Measurements from ENCODE around the gene FREM1.

FREM1 gene

DNA sequence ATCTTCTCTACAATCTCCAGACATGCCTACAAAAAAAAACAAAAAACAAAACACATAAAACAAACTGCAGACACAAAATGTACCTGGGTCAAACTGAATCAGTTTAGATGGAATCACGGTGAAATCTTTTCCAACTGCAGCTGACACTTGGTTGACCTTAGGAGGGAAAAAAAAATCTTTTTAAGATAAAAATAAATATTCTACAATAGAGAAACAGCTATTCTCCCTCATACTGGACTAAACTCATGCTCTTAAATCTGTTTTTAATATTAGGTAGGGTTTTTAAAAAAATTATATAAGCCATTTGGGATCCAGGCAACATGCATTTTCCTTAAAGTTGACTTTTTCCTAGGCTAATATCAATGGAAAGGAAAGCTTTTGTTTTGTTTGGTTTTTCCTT is 153.9 kb downstream of the FREM1 start:
- Mint-ChIP-seq H3K27ac (no peak overlapping the region), H3K27me3 (peaks cover 19% of the 10 kb centered on the region), H3K4me3 (no peak overlapping the region), H3K4me1 (ENCODE audit: low read depth) (no peaks in the 10 kb centered on the region), H3K9me3 (no peaks in the 10 kb centered on the region), H3K36me3 (ENCODE audit: low read depth) (no peaks in the 10 kb centered on the region)

DNA sequence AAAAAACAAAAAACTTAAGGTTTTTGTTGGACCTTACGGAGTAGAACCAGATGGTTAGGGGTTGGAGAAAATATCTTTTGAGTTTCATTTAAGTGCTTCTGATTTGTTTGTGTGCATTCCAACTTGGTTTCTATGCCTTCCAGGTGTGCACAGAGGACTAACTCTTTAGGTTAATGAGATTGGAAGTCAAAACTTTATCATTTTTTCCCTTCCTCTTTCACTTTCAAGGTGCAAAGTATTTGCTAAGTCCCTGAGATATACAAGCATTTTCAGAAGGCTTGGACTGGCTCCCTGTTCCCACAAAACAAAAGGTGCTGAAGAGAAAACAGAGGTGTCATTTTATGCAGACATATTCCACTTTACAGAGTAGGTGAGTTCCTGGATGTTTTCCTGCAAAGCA is 157.4 kb downstream of the FREM1 start:
- Mint-ChIP-seq H3K4me3 (no peak overlapping the region), H3K27ac (no peak overlapping the region), H3K4me1 (ENCODE audit: low read depth) (peaks cover 5% of the 10 kb centered on the region), H3K36me3 (ENCODE audit: low read depth) (no peaks in the 10 kb centered on the region), H3K9me3 (no peaks in the 10 kb centered on the region), H3K27me3 (peaks cover 30% of the 10 kb centered on the region)

DNA sequence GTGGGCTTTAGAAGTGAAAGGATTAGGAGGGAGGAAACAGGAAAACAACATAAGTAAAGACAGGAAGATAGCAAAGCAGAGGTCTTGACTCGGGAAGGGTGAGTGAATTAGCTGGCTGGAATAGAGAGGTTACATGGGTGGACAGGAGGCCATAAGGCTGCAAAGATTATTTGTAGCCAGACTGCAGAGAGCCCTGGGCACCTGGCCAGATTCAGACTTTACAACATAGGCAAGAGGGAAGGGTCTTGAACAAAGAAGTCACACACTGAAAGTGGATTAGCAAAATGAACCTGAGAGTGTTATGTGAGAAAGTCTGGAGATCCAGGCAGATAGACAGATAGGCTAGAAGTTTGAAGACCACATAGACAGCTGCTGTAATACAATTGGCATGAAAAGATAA is 158.0 kb downstream of the FREM1 start:
- peaks cover 30% of the 10 kb centered on the region for H3K27me3 Mint-ChIP-seq
- H3K9me3 Mint-ChIP-seq = no peaks in the 10 kb centered on the region
- no peak overlapping the region for H3K4me3 Mint-ChIP-seq
- no peaks in the 10 kb centered on the region for H3K36me3 Mint-ChIP-seq (ENCODE audit: low read depth)
- peaks cover 5% of the 10 kb centered on the region for H3K4me1 Mint-ChIP-seq (ENCODE audit: low read depth)
- no peak overlapping the region for H3K27ac Mint-ChIP-seq

DNA sequence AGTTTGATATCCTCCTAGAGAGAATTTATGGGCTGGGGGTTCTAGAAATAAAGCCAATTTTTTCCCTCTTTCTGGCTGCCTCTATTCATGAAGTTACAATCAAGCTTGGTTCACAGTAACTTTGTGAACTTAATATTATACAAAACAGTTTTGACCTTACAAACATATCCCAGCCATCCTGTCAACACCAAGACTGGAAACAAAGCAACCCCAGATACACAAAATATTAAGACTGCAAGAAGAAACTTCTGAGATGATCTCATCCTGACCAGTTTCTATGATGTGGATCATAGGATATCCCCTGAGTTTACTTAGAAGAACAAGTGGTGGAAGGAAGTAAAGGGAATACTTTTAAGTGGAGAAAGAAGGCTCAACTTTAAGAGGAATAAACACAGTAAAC is 159.4 kb downstream of the FREM1 start:
- Mint-ChIP-seq H3K9me3 (no peaks in the 10 kb centered on the region), H3K36me3 (ENCODE audit: low read depth) (no peaks in the 10 kb centered on the region), H3K4me1 (ENCODE audit: low read depth) (peaks cover 5% of the 10 kb centered on the region), H3K4me3 (no peak overlapping the region), H3K27ac (no peak overlapping the region), H3K27me3 (peaks cover 30% of the 10 kb centered on the region)

DNA sequence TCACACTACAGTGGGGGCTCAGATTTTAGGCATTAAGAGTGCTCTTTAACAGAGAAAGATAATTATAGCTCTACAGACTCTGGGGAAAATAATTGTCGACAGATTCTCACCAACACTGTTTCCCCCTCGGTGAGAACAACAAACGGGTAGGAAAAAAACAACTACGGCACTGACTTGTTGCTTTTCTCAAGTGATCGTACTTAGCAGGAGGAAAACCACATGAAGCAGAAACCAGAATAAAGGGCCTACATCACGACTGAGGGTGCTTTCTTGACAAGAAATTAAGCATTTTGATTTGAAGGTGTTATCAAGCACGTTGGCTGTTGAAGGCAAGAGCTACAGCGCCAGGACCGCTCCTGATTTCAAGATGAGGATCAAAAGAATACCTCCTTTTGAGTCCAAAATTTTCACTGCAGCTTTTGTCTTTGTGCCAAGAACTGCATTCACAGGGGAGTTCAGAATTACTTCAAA is 160.5 kb downstream of the FREM1 start:
- Mint-ChIP-seq H3K36me3 (ENCODE audit: low read depth) (no peaks in the 10 kb centered on the region), H3K4me3 (no peak overlapping the region), H3K9me3 (peaks cover 2% of the 10 kb centered on the region), H3K27me3 (peaks cover 32% of the 10 kb centered on the region), H3K4me1 (ENCODE audit: low read depth) (peaks cover 5% of the 10 kb centered on the region), H3K27ac (no peak overlapping the region)

DNA sequence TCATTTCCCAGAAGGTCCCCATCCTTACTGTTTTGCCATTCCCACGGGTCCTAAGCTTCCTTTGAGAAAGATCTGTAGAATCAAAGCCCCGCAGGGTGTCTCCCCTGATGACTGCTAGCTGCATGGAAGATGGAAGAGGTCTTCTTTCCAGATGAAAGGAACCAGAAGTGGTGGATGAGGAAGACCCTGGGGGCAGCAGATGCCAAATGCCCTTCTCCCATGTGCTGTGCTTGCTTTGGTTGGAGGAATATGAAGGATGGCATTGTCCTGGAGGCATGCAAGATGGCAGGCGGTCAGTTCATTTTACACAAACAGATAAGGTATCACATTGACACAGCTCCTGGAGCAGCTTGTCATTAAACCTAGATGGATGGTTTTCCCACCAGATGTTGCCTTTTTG is 161.9 kb downstream of the FREM1 start:
- peaks cover 5% of the 10 kb centered on the region for H3K4me1 Mint-ChIP-seq (ENCODE audit: low read depth)
- H3K4me3 Mint-ChIP-seq = no peak overlapping the region
- no peak overlapping the region for H3K27ac Mint-ChIP-seq
- peaks cover 3% of the 10 kb centered on the region for H3K9me3 Mint-ChIP-seq
- no peaks in the 10 kb centered on the region for H3K36me3 Mint-ChIP-seq (ENCODE audit: low read depth)
- H3K27me3 Mint-ChIP-seq = peaks cover 33% of the 10 kb centered on the region

DNA sequence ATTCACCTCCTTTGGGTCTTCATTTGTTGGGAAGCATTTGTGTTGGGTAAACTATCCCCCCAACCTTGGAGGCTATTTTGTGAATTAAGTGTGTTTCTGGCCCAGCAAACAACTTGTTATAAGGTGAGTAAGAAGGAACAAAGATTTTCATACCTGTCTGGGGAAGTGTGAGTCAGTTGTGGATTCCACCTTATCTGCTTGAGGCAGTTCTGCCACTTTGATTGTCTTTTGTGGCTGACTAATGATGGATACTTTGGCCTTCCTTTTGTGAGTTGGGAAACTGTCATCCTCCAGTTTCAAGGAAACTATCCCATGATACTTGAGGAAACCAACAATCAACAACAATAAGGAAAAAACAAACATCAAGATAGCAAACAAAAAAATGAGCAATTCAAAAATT is 163.1 kb downstream of the FREM1 start:
- H3K4me3 Mint-ChIP-seq = no peak overlapping the region
- H3K4me1 Mint-ChIP-seq (ENCODE audit: low read depth) = peaks cover 5% of the 10 kb centered on the region
- no peak overlapping the region for H3K27ac Mint-ChIP-seq
- H3K36me3 Mint-ChIP-seq (ENCODE audit: low read depth) = no peaks in the 10 kb centered on the region
- peaks cover 30% of the 10 kb centered on the region for H3K27me3 Mint-ChIP-seq
- H3K9me3 Mint-ChIP-seq = peaks cover 3% of the 10 kb centered on the region

DNA sequence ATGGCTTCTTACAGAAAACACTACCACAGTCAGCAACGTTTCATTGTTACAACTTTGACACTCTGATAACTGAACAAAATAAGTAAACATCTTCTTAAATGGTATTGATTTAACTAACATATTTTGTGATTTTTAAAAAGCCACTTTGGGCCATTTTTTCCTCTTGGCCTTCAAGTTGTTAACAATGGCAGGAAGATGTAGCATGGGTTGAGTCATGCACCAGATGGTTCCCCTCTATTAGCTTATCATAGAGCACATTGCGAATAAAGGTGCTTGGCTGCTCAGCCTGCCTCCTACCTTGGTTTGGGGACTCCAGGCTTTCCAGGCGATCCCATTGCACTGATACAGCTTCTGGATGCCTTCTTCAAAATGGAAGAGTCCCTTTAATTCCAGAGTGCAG is 163.6 kb downstream of the FREM1 start:
- H3K9me3 Mint-ChIP-seq = peaks cover 3% of the 10 kb centered on the region
- peaks cover 5% of the 10 kb centered on the region for H3K4me1 Mint-ChIP-seq (ENCODE audit: low read depth)
- H3K4me3 Mint-ChIP-seq = no peak overlapping the region
- H3K27me3 Mint-ChIP-seq = peaks cover 27% of the 10 kb centered on the region
- H3K27ac Mint-ChIP-seq = no peak overlapping the region
- no peaks in the 10 kb centered on the region for H3K36me3 Mint-ChIP-seq (ENCODE audit: low read depth)

DNA sequence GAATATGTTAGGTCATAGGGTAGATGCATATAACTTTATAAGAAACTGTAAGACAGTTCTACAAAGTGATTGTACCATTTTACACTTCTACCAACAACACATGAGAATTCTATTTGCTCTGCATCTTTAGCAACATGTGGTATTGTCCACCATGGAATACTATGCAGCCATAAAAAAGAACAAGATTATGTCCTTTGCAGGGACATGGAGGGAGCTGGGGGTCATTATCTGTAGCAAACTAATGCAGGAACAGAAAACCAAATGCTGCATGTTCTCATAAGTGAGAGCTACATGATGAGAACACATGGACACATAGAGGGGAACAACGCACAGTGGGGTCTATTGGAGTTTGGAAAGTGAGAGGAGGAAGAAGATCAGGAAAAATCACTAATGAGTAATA is 165.5 kb downstream of the FREM1 start:
- Mint-ChIP-seq H3K4me1 (ENCODE audit: low read depth) (peaks cover 3% of the 10 kb centered on the region), H3K27me3 (peaks cover 17% of the 10 kb centered on the region), H3K36me3 (ENCODE audit: low read depth) (no peaks in the 10 kb centered on the region), H3K4me3 (no peak overlapping the region), H3K9me3 (peaks cover 3% of the 10 kb centered on the region), H3K27ac (no peak overlapping the region)

DNA sequence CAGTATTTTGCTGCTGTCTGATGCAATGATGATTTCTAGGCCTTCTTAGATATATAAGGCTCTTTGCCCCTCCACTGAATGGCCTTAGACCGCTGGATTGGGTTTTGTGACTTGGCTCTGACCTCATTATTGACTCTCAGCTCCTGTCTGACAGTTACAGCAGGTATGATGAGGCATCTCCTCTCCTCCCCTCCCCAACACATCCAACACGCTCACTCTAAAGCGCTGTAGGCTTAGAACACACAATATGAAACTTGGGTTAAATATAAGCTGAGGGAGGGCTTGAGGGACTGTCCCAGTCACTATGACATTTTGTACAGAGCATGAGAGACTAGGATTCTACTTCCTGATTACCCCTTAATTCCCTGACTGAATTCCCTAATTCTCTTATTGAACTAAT is 168.9 kb downstream of the FREM1 start:
- H3K9me3 Mint-ChIP-seq = peaks cover 3% of the 10 kb centered on the region
- peaks cover 21% of the 10 kb centered on the region for H3K27me3 Mint-ChIP-seq
- no peak overlapping the region for H3K4me3 Mint-ChIP-seq
- no peak overlapping the region for H3K27ac Mint-ChIP-seq
- no peaks in the 10 kb centered on the region for H3K4me1 Mint-ChIP-seq (ENCODE audit: low read depth)
- no peaks in the 10 kb centered on the region for H3K36me3 Mint-ChIP-seq (ENCODE audit: low read depth)

DNA sequence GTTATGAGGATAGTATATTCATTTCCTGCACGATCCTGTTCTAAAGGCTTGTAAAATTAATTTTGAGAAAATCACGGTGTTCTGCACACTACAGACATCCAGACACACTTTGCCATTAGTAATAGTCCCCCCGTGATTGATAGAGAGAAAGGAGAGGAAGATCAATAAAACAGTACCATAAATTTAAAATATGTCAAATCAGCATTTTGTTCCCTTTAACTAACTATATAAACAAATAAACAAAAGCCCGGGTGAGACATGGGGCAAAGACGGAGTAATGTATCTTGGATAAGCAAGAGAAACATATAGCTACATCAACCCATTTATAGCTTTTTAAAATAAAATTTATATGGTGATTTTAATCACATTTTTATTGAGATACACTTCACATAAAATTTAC is 177.1 kb downstream of the FREM1 start:
- Mint-ChIP-seq H3K4me3 (no peak overlapping the region), H3K36me3 (ENCODE audit: low read depth) (no peaks in the 10 kb centered on the region), H3K27me3 (peaks cover 31% of the 10 kb centered on the region), H3K27ac (no peak overlapping the region), H3K9me3 (no peaks in the 10 kb centered on the region), H3K4me1 (ENCODE audit: low read depth) (no peaks in the 10 kb centered on the region)

DNA sequence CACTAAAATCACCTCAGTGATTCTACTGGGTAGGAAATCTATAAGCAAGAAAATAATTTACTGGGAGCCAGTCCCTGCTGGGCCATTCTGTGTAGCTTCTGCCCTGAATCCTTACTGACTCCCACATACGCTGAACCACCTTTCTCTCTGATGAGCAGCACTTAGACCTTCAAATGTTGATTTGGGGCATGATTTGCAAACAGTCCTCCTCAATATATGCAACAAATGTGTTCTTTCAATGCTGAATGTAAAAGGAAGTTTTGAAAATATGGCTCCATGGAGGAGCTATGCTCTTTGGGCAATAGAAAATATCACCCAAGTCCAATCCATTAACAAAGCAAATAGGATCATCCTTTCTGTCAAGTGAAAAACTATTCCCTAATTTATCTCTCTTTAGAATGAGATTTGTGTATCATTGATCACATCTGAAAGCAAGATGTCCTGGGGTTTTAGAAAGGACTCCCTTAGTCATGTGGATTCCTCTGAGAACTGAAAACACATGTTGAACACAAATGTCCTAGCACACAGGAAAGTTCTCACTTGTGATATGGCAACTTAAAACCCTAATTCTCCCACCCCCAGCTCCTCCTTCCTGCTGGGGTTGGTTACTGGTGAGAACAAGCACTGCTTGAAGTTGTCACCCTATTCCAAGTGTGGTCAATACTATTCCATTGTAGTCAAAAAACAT is 178.8 kb downstream of the FREM1 start:
- no peaks in the 10 kb centered on the region for H3K36me3 Mint-ChIP-seq (ENCODE audit: low read depth)
- no peak overlapping the region for H3K27ac Mint-ChIP-seq
- H3K9me3 Mint-ChIP-seq = no peaks in the 10 kb centered on the region
- no peak overlapping the region for H3K4me3 Mint-ChIP-seq
- peaks cover 21% of the 10 kb centered on the region for H3K27me3 Mint-ChIP-seq
- no peaks in the 10 kb centered on the region for H3K4me1 Mint-ChIP-seq (ENCODE audit: low read depth)

DNA sequence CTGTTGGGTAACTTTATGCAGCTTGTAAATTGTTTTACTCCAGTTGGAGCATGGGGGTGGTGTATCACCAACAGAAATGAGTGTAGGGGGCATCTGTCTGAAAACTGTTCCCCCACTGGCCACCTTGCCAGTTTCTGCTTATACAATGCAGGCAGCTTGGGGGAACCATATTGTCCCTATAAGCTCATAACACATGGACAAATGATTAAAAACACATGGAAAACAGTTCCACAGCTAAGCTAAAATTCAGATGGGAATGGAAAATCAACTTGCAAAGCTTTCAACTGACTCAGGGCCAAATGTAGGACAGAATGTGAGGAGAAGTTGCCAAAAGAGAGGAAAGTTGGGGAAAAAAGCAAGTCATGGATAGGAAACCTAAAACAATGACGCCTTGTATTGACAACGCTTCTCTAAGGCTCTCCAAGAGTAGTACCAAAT is 179.7 kb downstream of the FREM1 start:
- no peaks in the 10 kb centered on the region for H3K4me1 Mint-ChIP-seq (ENCODE audit: low read depth)
- no peak overlapping the region for H3K4me3 Mint-ChIP-seq
- no peaks in the 10 kb centered on the region for H3K9me3 Mint-ChIP-seq
- peaks cover 18% of the 10 kb centered on the region for H3K27me3 Mint-ChIP-seq
- H3K27ac Mint-ChIP-seq = no peak overlapping the region
- H3K36me3 Mint-ChIP-seq (ENCODE audit: low read depth) = no peaks in the 10 kb centered on the region

DNA sequence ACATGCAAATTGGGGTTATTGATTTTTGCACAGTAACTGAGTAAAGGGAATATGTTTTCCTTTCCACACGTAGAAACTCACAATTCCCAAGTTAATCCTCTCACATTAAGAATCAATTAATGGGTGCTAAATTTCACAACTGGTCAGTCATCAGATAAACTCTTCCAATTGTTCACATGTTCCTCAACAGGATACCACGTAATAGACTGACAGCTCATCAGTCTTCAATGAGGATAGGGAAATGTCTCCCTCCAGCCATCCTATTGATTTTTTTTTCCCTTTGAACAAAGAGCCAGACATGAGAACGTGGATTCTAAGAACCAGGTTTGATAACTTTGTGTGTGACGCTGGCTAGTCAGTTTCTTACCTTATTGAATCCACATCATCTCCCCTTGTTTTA is 186.9 kb downstream of the FREM1 start:
- Mint-ChIP-seq H3K27ac (no peak overlapping the region), H3K27me3 (peaks cover 22% of the 10 kb centered on the region), H3K4me3 (no peak overlapping the region)

DNA sequence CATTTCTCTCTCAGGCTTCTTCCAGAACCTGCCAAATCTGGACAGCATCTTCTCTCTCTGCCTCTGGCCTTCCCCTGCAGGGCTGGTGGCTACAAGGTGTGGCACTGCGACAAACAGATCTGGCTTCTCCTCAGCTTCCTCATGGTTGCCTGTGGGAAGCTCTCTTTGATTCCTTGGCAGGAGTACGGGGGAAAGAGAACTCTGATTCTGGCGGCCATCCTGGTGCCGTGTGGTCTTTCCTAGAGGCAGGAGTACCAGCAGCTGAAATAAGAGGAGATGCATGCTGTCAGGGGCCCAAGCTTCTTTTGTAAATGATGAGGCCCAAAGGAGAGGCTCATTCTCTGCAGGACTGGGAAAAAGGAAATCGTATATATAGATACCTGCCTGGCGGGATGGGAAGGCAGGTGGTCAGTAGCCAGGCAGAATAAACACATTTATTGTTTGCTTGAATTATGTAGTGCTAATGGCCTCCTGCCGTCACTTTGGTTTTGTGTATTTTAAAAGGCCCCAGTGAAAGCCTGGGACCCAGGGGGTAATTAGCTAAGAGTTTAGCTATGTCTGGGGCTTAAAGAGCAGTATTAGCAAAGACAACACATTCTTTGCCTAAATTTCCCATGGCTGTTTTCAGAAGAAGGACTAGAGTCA is 187.7 kb downstream of the FREM1 start, which contains the start of gene CER1:
TSS of gene CER1 (minus strand) at position 343 of the 645 bp plus-strand sequence. CDS start at position 282, 61 bp downstream.
- no peak within 1 kb of the TSS for H3K4me3 Mint-ChIP-seq
- H3K36me3 Mint-ChIP-seq (ENCODE audit: low read depth) = no peaks in the 10 kb centered on the region
- no peaks in the 10 kb centered on the region for H3K4me1 Mint-ChIP-seq (ENCODE audit: low read depth)
- H3K9me3 Mint-ChIP-seq = no peaks in the 10 kb centered on the region
- no peak within 1 kb of the TSS for H3K27ac Mint-ChIP-seq
- peaks cover 28% of the 10 kb centered on the region for H3K27me3 Mint-ChIP-seq

More for the DNA sequence above, 186.9 kb downstream of the FREM1 start:
- Mint-ChIP-seq H3K9me3 (no peaks in the 10 kb centered on the region), H3K36me3 (ENCODE audit: low read depth) (no peaks in the 10 kb centered on the region), H3K4me1 (ENCODE audit: low read depth) (no peaks in the 10 kb centered on the region)

Data from stimulated activated naive CD8-positive, alpha-beta T cell treated with anti-CD3 and anti-CD28 coated beads, Interleukin-15, Interleukin-2, amounts not matched to agents 100 ng/mL and 50 ng/mL, for 24 hours (primary cell).